Hematopoietic multipotent progenitor cell treated with erythropoietin and hydrocortisone succinate and interleukin-3 and kit ligand, for 6 days (in vitro differentiated cells): ENCODE data around the gene PPP1R36.
"Not testable (repeated sequence)": the region's sequence is repeated elsewhere in the genome, so short reads cannot be mapped to it uniquely, and the experiment has no call there.

ENCODE experiments used
- DNase-seq: peaks from one replicate; pipeline ENCODE4 v3.0.0-alpha.2; 2015

The PPP1R36 gene

GRCh38 chr14:64614805-64615391, 65.1 kb downstream of the PPP1R36 start:
- DNase-seq, result no peak

GRCh38 chr14:64617872-64618408, 68.2 kb downstream of the PPP1R36 start:
- not testable (repeated sequence) for DNase-seq

- no peak for DNase-seq
These were observed 71.1 kb downstream of the PPP1R36 start for GRCh38 chr14:64620910-64621309.

- DNase-seq, result no peak
These were observed 73.9 kb downstream of the PPP1R36 start for GRCh38 chr14:64623554-64624165.

- DNase-seq, result no peak
These were observed 75.8 kb downstream of the PPP1R36 start for GRCh38 chr14:64625386-64626232.

GRCh38 chr14:64628940-64629408, 79.2 kb downstream of the PPP1R36 start:
- DNase-seq, result no peak

- no peak for DNase-seq
These were observed 81.0 kb downstream of the PPP1R36 start for GRCh38 chr14:64630778-64631177.

- DNase-seq, result not testable (repeated sequence)
These were observed 81.5 kb downstream of the PPP1R36 start for GRCh38 chr14:64631222-64631621.

- DNase-seq, result no peak
These were observed 82.3 kb downstream of the PPP1R36 start for GRCh38 chr14:64632056-64632455.

GRCh38 chr14:64634558-64634957, 84.8 kb downstream of the PPP1R36 start:
- DNase-seq, result no peak

GRCh38 chr14:64636208-64636979, 86.6 kb downstream of the PPP1R36 start:
- DNase-seq, result peak; percentile 84

- peak; percentile 57 for DNase-seq
These were observed 87.2 kb downstream of the PPP1R36 start for GRCh38 chr14:64636980-64637429.

- no peak for DNase-seq
These were observed 88.1 kb downstream of the PPP1R36 start for GRCh38 chr14:64637735-64638473.

- no peak for DNase-seq
These were observed 88.9 kb downstream of the PPP1R36 start for GRCh38 chr14:64638625-64639024.
